Loucy (cell line): Measurements from ENCODE around the gene RANBP6.

Experiments
- CTCF ChIP-seq: fragments of 200-600 bp; sonication (generic); conservative IDR thresholded peaks from 2 replicates; pipeline ENCODE4 v1.5.1; 2014; ENCODE audit warnings: mild to moderate bottlenecking, antibody characterized with exemption, low read length
- EZH2phosphoT487 ChIP-seq: fragments of 200-600 bp; IDR thresholded peaks from 2 replicates; pipeline ENCODE4 v1.6.1; 2018; ENCODE audit warnings: antibody characterized with exemption, mild to moderate bottlenecking, moderate library complexity, borderline replicate concordance

DNA sequence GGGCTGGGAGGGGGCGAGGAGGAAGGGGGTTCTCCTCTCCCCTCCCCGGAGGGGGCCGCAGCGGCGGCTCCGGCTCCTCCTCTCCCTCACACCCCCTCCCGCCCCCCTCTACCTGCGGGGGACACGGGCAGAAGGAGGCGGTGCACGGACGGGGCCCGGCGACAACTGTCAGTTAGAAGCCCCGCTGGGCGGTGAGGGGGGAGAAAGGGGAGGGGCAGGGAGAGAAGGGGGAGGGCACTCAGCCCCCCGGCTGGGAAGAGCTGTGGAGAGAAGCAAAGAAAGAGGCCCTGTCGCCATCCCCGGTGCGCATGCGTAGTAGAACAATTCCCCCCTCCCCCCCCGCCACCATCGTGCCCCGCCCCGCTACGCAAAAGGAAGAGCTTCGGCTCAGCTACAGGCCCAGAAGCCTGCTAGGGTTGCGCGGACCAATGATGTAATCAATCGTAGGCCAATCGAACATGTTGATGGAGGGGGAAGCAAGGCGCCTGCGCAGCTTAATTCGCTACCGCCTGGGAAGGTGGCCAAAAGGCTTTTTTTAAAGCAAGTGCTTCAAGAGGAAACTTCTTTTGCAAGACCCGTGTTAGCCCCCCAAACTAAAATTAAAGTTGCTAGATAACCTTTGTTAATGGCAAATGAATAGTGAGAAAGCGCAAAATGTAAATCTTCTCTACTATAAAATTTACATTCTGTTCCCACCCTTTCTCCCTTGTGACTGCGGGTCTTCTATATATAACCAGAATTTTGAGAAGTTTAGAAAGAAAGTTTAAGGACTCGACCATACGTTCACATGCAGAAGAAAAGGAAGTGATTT is 7.0 kb downstream of the RANBP6 start:
- TF ChIP-seq CTCF: no peak
- TF ChIP-seq EZH2phosphoT487: no peak
